Brain microvascular endothelial cell (primary cell): Measurements from ENCODE around the gene THSD4.

Source experiments
- DNase-seq: peaks from one replicate; pipeline ENCODE4 v3.0.0-alpha.2; 2020
- H3K27ac ChIP-seq: fragments of 250-450 bp; sonication (Bioruptor Pico); 2 replicates; pipeline ENCODE4 v1.5.1; 2020; ENCODE audit warnings: mild to moderate bottlenecking, moderate library complexity
- H3K27me3 ChIP-seq: fragments of 250-450 bp; sonication (Bioruptor Pico); replicated peaks from 2 replicates; pipeline ENCODE4 v1.5.1; 2020; ENCODE audit warnings: mild to moderate bottlenecking
- H3K36me3 ChIP-seq: fragments of 250-450 bp; sonication (Bioruptor Pico); replicated peaks from 2 replicates; pipeline ENCODE4 v1.5.1; 2020; ENCODE audit warnings: mild to moderate bottlenecking
- H3K4me3 ChIP-seq: 2 replicates; pipeline ENCODE4 v1.5.1; 2011; ENCODE audit warnings: low read depth, mild to moderate bottlenecking, control low read depth, low read length, moderate library complexity
- in situ Hi-C: cut with HindIII; loops from 2 replicates; pipeline ENCODE4 v1.10.0; 2017; ENCODE audit warnings: low sequenced_read_pairs, low pct_ligation_motif_present
- TF ChIP-seq, protein P1 (sequence below): IDR thresholded peaks from 2 replicates; pipeline ENCODE4 v1.5.1; 2011; ENCODE audit warnings: low read depth, mild to moderate bottlenecking, moderate library complexity, low read length, control low read depth, inconsistent platforms; ENCODE audit errors: missing control alignments

The THSD4 gene

DNA sequence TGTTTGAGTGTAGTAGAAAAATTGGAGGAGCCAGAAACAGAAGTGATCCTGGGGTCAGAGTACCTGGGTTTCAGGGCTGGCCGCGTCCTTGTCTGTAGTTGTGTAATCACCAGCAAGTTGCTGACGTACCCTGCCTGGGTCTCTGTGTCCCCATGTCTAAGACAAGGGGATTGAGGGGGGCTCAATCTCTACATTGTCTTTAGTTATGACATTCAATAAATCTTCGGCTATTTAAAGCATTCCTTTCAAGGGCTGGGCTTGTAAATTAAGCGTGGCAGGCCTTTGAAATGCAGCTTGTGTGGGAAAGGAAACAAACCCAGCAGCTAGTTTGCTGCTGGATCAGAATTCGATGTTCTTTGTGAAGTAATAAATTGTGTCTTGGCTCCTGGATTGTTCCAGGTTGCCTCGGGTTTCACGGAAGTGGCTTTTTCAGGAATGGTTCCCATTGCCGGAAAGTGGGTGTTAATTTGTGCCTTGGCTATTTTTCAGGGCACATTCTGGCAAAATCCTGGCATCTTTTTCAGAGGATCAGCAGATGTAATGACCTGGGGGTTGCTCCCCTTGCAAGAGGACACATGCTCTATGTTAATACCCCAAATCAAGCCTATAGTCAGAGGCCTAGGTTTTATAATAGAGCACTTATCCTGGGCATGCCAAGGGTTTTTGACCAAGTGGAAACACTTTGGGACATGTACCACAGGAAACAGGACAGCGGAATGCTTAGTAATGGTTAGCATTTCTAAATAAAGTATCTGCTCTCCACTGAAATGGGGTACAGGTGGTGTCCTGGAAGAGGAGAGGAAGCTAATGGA lies 400.3 kb downstream of the THSD4 start:
- no peak overlapping the region for H3K4me3 ChIP-seq
- H3K27me3 ChIP-seq, result no peaks in the 10 kb centered on the region
- no peaks in the 10 kb centered on the region for H3K36me3 ChIP-seq
- in situ Hi-C loops, result no loop called here
- TF ChIP-seq, protein P1, sequence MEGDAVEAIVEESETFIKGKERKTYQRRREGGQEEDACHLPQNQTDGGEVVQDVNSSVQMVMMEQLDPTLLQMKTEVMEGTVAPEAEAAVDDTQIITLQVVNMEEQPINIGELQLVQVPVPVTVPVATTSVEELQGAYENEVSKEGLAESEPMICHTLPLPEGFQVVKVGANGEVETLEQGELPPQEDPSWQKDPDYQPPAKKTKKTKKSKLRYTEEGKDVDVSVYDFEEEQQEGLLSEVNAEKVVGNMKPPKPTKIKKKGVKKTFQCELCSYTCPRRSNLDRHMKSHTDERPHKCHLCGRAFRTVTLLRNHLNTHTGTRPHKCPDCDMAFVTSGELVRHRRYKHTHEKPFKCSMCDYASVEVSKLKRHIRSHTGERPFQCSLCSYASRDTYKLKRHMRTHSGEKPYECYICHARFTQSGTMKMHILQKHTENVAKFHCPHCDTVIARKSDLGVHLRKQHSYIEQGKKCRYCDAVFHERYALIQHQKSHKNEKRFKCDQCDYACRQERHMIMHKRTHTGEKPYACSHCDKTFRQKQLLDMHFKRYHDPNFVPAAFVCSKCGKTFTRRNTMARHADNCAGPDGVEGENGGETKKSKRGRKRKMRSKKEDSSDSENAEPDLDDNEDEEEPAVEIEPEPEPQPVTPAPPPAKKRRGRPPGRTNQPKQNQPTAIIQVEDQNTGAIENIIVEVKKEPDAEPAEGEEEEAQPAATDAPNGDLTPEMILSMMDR, result no peak
- no peak overlapping the region for H3K27ac ChIP-seq
- DNase-seq, result no peak

DNA sequence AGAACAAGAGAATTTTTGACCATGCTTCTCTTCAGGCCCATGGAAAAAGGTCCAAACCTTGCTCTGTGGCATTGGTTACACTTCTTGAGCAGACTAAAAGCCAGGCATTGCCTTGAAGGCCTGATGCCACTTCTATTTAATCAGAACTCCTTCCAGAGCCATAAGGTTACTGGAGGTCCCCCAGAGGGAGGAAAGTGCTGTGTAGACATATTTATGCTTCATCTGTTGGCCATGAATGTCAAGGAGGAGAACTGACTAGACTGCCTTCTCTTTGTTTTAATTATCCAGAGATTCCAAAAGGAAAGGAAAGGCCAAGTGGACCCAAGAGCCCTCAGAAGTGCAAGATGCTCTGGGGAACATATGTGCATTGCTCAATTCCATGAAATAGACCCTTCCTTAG lies 402.5 kb downstream of the THSD4 start:
- Histone ChIP-seq H3K36me3 (no peaks in the 10 kb centered on the region), H3K4me3 (no peak overlapping the region), H3K27ac (no peak overlapping the region), H3K27me3 (no peaks in the 10 kb centered on the region)
- TF ChIP-seq, protein P1, result no peak
- in situ Hi-C loops, result no loop called here
- DNase-seq, result no peak

DNA sequence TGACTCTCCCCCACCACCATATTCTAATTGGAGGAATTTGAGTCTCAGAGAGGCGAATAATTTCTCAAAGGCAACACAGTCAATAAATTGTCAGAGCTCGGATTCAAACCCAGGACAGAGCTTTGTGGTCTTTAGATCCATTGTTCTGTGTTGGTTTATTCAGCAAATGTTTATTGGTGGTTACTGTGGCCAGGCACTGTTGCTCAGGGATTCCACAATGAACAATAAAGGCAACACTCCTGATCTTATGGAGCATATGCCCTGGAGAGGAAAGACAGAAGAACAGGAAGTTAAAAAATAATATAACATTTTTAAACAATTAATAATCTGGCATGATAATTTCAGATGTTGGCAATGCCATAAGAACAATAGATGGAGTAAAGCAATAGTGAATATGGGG lies 403.4 kb downstream of the THSD4 start:
- H3K27me3 ChIP-seq, result no peaks in the 10 kb centered on the region
- H3K4me3 ChIP-seq, result no peak overlapping the region
- H3K27ac ChIP-seq, result no peak overlapping the region
- in situ Hi-C loops, result no loop called here
- DNase-seq, result no peak
- TF ChIP-seq, protein P1, result no peak
- H3K36me3 ChIP-seq, result no peaks in the 10 kb centered on the region

- TF ChIP-seq, protein P1, result no peak
- Histone ChIP-seq H3K36me3 (no peaks in the 10 kb centered on the region), H3K4me3 (no peak overlapping the region), H3K27me3 (no peaks in the 10 kb centered on the region), H3K27ac (no peak overlapping the region)
- in situ Hi-C loops, result no loop called here
- peak; percentile 18 for DNase-seq
Measured at GRCh38 chr15:71526060-71526820, 411.0 kb downstream of the THSD4 start.

DNA sequence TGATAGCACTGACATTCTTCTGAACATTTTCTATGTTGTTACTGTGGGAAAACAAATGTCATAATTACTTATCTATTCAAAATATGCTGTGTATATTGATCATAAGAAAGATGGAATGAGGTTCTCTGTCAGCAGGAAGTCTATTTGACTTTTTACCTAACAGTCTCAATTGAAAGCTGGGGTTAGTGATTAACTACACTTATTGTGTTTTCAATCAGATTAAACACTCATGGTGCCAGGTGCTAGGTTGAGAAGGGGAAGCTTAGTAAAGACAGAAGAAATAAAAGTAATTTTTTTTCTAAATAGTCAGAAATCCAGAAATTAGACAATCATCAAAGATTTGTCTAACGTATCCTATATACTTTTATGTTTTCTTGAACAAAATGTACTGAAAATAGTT lies 414.1 kb downstream of the THSD4 start:
- in situ Hi-C loops, result no loop called here
- Histone ChIP-seq H3K27ac (no peak overlapping the region), H3K36me3 (no peaks in the 10 kb centered on the region), H3K4me3 (no peak overlapping the region), H3K27me3 (no peaks in the 10 kb centered on the region)
- TF ChIP-seq, protein P1, result no peak
- no peak for DNase-seq
